Measurements from ENCODE around the gene ATP12A. TPM values are rescaled to one million over a fixed set of nuclear protein-coding genes. Genes with fewer than 3 reads are reported as not detected.

The ATP12A gene
- total RNA-seq, 4 donors from 2014 or later: not detected

DNA sequence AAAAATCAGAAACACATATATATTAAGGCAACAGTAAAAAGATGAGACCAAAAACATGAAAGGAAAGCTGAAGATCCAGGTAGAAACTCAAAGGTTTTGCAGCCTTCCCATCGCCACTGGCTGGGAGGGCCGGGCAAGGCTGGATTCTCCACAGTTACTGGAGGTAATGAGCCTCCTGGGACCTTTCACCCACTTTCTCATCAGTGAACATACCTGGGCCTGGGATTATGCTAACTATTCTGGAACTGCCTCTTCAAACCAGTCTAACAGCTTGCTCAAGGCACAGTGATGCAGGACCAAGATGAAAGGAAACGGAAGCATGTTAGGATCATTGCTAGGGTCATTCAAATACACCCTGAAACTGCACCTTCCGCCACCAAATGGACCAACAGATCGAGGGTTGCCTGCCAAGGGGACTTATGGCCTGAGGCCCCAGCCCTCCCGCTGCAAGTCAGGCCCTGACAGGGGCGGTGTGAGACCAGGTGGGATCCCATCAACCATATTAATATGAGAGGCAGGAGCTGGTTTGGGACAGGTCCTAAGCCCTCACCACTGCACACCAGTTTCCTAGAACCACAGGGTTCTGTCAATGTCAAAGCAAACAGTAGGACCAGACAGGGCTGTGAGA, 28.4 kb upstream of the ATP12A start:
- ATAC-seq (no peak), DNase-seq (no peak)
- intact Hi-C loops (cut with DNase I; ENCODE audit: low total_unique reads): no loop called here

DNA sequence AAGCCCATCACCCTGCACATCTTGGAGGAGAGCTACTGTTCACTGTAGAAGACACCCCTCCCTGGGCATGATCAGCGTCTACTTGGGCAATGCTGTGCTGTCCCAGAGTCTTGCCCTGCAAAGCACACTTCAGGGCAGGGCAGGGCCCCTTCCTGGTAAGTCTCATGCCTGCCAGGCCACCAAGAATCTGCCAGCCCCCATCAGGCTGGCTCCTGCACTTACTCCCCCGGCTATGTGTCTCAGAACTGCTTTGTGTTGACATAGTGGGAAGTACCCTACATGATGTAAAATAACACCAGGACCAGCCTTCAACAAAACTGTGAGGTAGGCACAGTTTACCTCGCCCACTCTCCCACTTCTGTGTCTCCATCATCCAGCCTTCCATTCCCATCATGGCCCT, 27.8 kb upstream of the ATP12A start:
- no peak for TF ChIP-seq POLR2A (IDR thresholded peaks at IDR 0.05)
- TF ChIP-seq, protein P1, sequence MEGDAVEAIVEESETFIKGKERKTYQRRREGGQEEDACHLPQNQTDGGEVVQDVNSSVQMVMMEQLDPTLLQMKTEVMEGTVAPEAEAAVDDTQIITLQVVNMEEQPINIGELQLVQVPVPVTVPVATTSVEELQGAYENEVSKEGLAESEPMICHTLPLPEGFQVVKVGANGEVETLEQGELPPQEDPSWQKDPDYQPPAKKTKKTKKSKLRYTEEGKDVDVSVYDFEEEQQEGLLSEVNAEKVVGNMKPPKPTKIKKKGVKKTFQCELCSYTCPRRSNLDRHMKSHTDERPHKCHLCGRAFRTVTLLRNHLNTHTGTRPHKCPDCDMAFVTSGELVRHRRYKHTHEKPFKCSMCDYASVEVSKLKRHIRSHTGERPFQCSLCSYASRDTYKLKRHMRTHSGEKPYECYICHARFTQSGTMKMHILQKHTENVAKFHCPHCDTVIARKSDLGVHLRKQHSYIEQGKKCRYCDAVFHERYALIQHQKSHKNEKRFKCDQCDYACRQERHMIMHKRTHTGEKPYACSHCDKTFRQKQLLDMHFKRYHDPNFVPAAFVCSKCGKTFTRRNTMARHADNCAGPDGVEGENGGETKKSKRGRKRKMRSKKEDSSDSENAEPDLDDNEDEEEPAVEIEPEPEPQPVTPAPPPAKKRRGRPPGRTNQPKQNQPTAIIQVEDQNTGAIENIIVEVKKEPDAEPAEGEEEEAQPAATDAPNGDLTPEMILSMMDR (IDR thresholded peaks at IDR 0.05 in 4 of 5, conservative IDR thresholded peaks at IDR 0.05 in 1 of 5): no peak
- ATAC-seq (no peak), DNase-seq (no peak)
- intact Hi-C loops (cut with DNase I; ENCODE audit: low total_unique reads) (no loop called here), in situ Hi-C loops (cut with MboI; ENCODE audit: low sequenced_read_pairs in 4 of 4) (no loop called here)
- Histone ChIP-seq H3K27me3 (no peaks in the 10 kb centered on the region), H3K4me3 (no peak overlapping the region), H3K4me1 (no peaks in the 10 kb centered on the region), H3K36me3 (no peaks in the 10 kb centered on the region), H3K27ac (no peak overlapping the region), H3K9me3 (no peaks in the 10 kb centered on the region)

More for the DNA sequence above, 28.4 kb upstream of the ATP12A start:
- no peaks in the 10 kb centered on the region for H3K27me3 ChIP-seq
- in situ Hi-C loops (cut with MboI; ENCODE audit: low sequenced_read_pairs in 4 of 4): no loop called here
- TF ChIP-seq, protein P1 (IDR thresholded peaks at IDR 0.05 in 4 of 5, conservative IDR thresholded peaks at IDR 0.05 in 1 of 5): no peak
- no peak for TF ChIP-seq POLR2A (IDR thresholded peaks at IDR 0.05)
- no peak overlapping the region for H3K27ac ChIP-seq
- H3K36me3 ChIP-seq: no peaks in the 10 kb centered on the region
- no peak overlapping the region for H3K4me3 ChIP-seq
- H3K4me1 ChIP-seq: no peaks in the 10 kb centered on the region
- H3K9me3 ChIP-seq: no peaks in the 10 kb centered on the region

DNA sequence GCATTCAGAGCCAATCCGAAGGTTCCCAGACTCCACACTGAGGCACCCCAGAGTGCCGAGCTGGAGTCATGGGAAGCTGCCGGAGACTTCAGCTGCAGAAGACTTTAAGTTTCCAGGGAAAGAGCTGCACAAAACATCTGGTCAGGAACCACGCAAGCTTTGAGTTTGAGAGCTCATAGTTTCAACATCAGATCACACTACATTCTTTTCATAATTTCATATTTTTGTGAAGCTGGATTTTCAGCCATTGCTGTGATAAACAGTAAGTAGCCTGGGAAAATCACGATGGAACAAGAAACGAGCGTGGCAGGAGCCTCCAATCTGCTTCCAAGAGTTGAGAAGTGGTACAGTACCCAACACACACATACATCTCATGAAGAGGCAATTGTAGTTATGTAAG, 25.5 kb upstream of the ATP12A start:
- in situ Hi-C loops (cut with MboI; ENCODE audit: low sequenced_read_pairs in 4 of 4) (no loop called here), intact Hi-C loops (cut with DNase I; ENCODE audit: low total_unique reads) (no loop called here)
- no peak for TF ChIP-seq POLR2A (IDR thresholded peaks at IDR 0.05)
- TF ChIP-seq, protein P1 (IDR thresholded peaks at IDR 0.05 in 4 of 5, conservative IDR thresholded peaks at IDR 0.05 in 1 of 5): no peak
- no peaks in the 10 kb centered on the region for H3K27me3 ChIP-seq
- no peaks in the 10 kb centered on the region for H3K9me3 ChIP-seq
- no peaks in the 10 kb centered on the region for H3K4me1 ChIP-seq
- H3K27ac ChIP-seq: no peak overlapping the region
- no peak overlapping the region for H3K4me3 ChIP-seq
- DNase-seq: no peak
- no peak for ATAC-seq
- H3K36me3 ChIP-seq: no peaks in the 10 kb centered on the region

DNA sequence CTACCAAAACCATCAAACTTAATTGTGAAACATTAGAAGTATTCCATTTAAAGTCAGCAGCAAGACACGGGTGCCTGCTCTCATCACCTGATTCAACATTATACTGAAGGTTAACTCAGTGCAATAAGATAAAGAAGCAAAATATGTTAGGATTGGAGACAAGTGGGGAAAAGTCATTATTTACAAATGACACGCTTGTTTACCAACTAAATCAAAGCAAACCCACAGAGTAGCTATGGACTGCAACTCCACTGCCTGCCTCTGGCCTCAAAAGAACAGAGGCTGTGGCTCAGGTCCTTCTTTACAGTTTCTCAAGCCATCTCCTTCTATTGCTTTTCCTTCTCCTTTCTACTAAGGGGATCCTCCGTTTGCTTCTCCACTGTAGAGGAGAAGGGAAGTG, 21.0 kb upstream of the ATP12A start:
- ATAC-seq (no peak), DNase-seq (no peak)
- Histone ChIP-seq H3K36me3 (no peaks in the 10 kb centered on the region), H3K4me1 (no peaks in the 10 kb centered on the region), H3K4me3 (no peak overlapping the region), H3K27ac (no peak overlapping the region), H3K9me3 (no peaks in the 10 kb centered on the region), H3K27me3 (no peaks in the 10 kb centered on the region)
- intact Hi-C loops (cut with DNase I; ENCODE audit: low total_unique reads): no loop called here
- TF ChIP-seq, protein P1 (IDR thresholded peaks at IDR 0.05 in 4 of 5, conservative IDR thresholded peaks at IDR 0.05 in 1 of 5): no peak
- in situ Hi-C loops (cut with MboI; ENCODE audit: low sequenced_read_pairs in 4 of 4): no loop called here

Data from gastrocnemius medialis (tissue), 4 donors.